HG03103 (cell line): Measurements from ENCODE around the gene BEGAIN.
"Not testable (repeated sequence)": the region's sequence is repeated elsewhere in the genome, so short reads cannot be mapped to it uniquely, and the experiment has no call there.

Experiments used
- ATAC-seq: cut with Tn5 transposase; IDR thresholded peaks from one replicate; pipeline ENCODE4 v1.9.1; 2021; ENCODE audit warnings: low read depth; ENCODE audit not compliant: unreplicated experiment

Gene BEGAIN

GRCh38 chr14:100529561-100530031, 57.6 kb downstream of the BEGAIN start:
- no peak for ATAC-seq

GRCh38 chr14:100528962-100529560, 58.2 kb downstream of the BEGAIN start:
- ATAC-seq, result no peak

- ATAC-seq, result no peak
Measured at GRCh38 chr14:100526632-100527031, 60.6 kb downstream of the BEGAIN start.

GRCh38 chr14:100526057-100526456, 61.2 kb downstream of the BEGAIN start:
- no peak for ATAC-seq

GRCh38 chr14:100525615-100526014, 61.6 kb downstream of the BEGAIN start:
- ATAC-seq, result no peak

- no peak for ATAC-seq
Measured at GRCh38 chr14:100524933-100525243, 62.3 kb downstream of the BEGAIN start.

- no peak for ATAC-seq
Measured at GRCh38 chr14:100524233-100524932, 62.8 kb downstream of the BEGAIN start.

GRCh38 chr14:100523843-100524169, 63.4 kb downstream of the BEGAIN start:
- ATAC-seq, result no peak

GRCh38 chr14:100523131-100523842, 63.9 kb downstream of the BEGAIN start:
- ATAC-seq, result no peak

GRCh38 chr14:100522616-100523099, 64.6 kb downstream of the BEGAIN start:
- ATAC-seq, result no peak

GRCh38 chr14:100506053-100506452, 81.2 kb downstream of the BEGAIN start:
- not testable (repeated sequence) for ATAC-seq

GRCh38 chr14:100504372-100505078, 82.7 kb downstream of the BEGAIN start:
- ATAC-seq, result no peak

GRCh38 chr14:100503251-100503650, 84.0 kb downstream of the BEGAIN start:
- no peak for ATAC-seq

- no peak for ATAC-seq
Measured at GRCh38 chr14:100502622-100503220, 84.5 kb downstream of the BEGAIN start.

GRCh38 chr14:100500128-100500527, 87.1 kb downstream of the BEGAIN start:
- ATAC-seq, result no peak

- ATAC-seq, result no peak
Measured at GRCh38 chr14:100498068-100498467, 89.1 kb downstream of the BEGAIN start.

GRCh38 chr14:100495917-100496316, 91.3 kb downstream of the BEGAIN start:
- ATAC-seq, result no peak

GRCh38 chr14:100494645-100495044, 92.6 kb downstream of the BEGAIN start:
- no peak for ATAC-seq

GRCh38 chr14:100490252-100490651, 97.0 kb downstream of the BEGAIN start:
- ATAC-seq, result no peak

GRCh38 chr14:100488057-100488456, 99.2 kb downstream of the BEGAIN start:
- ATAC-seq, result no peak

- no peak for ATAC-seq
Measured at GRCh38 chr14:100487304-100487703, 99.9 kb downstream of the BEGAIN start.
